ENCODE measurements around the gene ACTRT3.

ACTRT3 gene

GRCh38 chr3:169764882-169765612 lies 4.3 kb downstream of the ACTRT3 start, which contains the start of gene TERC (continued):
- no peak for TF ChIP-seq ZNF530 (tag by site-specific recombination; IDR thresholded peaks at IDR 0.05; ENCODE audit: low read depth)
- TF ChIP-seq KLF17 (tag by site-specific recombination; IDR thresholded peaks at IDR 0.05) = no peak; the same call in 1 of the 2 replicates
- no peak for TF ChIP-seq ZNF16 (tag by site-specific recombination; IDR thresholded peaks at IDR 0.05; ENCODE audit: low read depth)
- no peak for TF ChIP-seq ZBTB44 (tag by site-specific recombination; IDR thresholded peaks at IDR 0.05)
- TF ChIP-seq ZNF202 (tag by site-specific recombination; IDR thresholded peaks at IDR 0.05; ENCODE audit: borderline replicate concordance) = no peak
- TF ChIP-seq ZNF449 (tag by site-specific recombination; IDR thresholded peaks at IDR 0.05) = 0 out of 2 replicates have a peak, but pooled peaks have one; percentile 30
- peak; percentile 42; the same call in 1 of the 2 replicates for TF ChIP-seq ZNF76 (tag by site-specific recombination; IDR thresholded peaks at IDR 0.05; ENCODE audit: borderline replicate concordance, low read depth)
- peak; percentile 59 for TF ChIP-seq KLF8 (tag by site-specific recombination; IDR thresholded peaks at IDR 0.05)
- no peak for TF ChIP-seq ZNF274 (IDR thresholded peaks at IDR 0.05; ENCODE audit: low read length)
- TF ChIP-seq ZNF274 (tag by site-specific recombination; IDR thresholded peaks at IDR 0.05; ENCODE audit: borderline replicate concordance) = no peak
- TF ChIP-seq ZNF24 (tag by site-specific recombination; IDR thresholded peaks at IDR 0.05) = 0 out of 2 replicates have a peak, but pooled peaks have one; percentile 45
- no peak for TF ChIP-seq ZNF175 (tag by site-specific recombination; IDR thresholded peaks at IDR 0.05)
- no peak for TF ChIP-seq ZNF174 (tag by site-specific recombination; IDR thresholded peaks at IDR 0.05)
- peak; percentile 84 for TF ChIP-seq ZXDB (tag by site-specific recombination; IDR thresholded peaks at IDR 0.05)
- peak; percentile 50 for TF ChIP-seq ZNF629 (tag by site-specific recombination; IDR thresholded peaks at IDR 0.05)
- no peak for TF ChIP-seq RBAK (tag by site-specific recombination; IDR thresholded peaks at IDR 0.05)
- TF ChIP-seq ZNF169 (tag by site-specific recombination; IDR thresholded peaks at IDR 0.05) = no peak
- peak; percentile 73 for TF ChIP-seq ZNF341 (tag by site-specific recombination; IDR thresholded peaks at IDR 0.05; ENCODE audit: low read depth)
- no peak for TF ChIP-seq ZNF423 (tag by site-specific recombination; IDR thresholded peaks at IDR 0.05)
- TF ChIP-seq KLF16 (tag by site-specific recombination; IDR thresholded peaks at IDR 0.05) = no peak
- TF ChIP-seq ZNF670 (tag by site-specific recombination; IDR thresholded peaks at IDR 0.05; ENCODE audit: low read depth) = no peak
- TF ChIP-seq ZNF701 (tag by site-specific recombination; IDR thresholded peaks at IDR 0.05) = no peak
- TF ChIP-seq ZNF518A (tag by site-specific recombination; conservative IDR thresholded peaks at IDR 0.05; ENCODE audit: low read depth) = peak; percentile 98
- no peak for TF ChIP-seq SALL2 (tag by site-specific recombination; IDR thresholded peaks at IDR 0.05; ENCODE audit: borderline replicate concordance)
- no peak for TF ChIP-seq ZNF529 (tag by site-specific recombination; IDR thresholded peaks at IDR 0.05; ENCODE audit: insufficient replicate concordance)
- no peak for TF ChIP-seq ZNF624 (tag by site-specific recombination; IDR thresholded peaks at IDR 0.05)
- no peak for TF ChIP-seq ZNF362 (tag by site-specific recombination; IDR thresholded peaks at IDR 0.05)
- TF ChIP-seq ZNF548 (tag by site-specific recombination; IDR thresholded peaks at IDR 0.05) = no peak
- TF ChIP-seq SCRT2 (tag by site-specific recombination; IDR thresholded peaks at IDR 0.05) = no peak

Measured in HEK293 (cell line).